ENCODE measurements around the gene ATN1.

Gene ATN1

GRCh38 chr12:6928703-6929407, 1.1 kb downstream of the ATN1 start:
- no peak for DNase-seq

GRCh38 chr12:6929466-6930452, 2.0 kb downstream of the ATN1 start:
- DNase-seq, result no peak

DNA sequence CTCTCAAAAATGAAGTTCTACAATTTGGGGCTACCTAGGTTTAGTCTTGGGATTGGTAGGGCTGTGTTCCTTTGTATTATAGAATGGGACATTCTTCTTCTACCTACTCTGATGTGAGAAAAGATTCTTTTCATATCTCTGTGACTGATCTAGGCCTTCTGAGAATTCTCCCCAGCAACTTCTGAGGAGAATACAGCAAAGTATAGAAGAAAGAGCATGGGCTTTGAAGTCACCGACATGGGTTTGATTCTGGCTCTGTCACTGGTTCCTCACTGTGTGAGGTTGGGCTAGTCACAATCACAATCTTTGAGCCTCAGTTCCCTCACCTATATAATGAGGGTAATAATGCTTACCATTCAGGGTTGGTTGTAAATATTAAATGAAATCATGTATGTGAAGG, 5.0 kb downstream of the ATN1 start:
- no peak for DNase-seq

GRCh38 chr12:6934110-6934509, 6.4 kb downstream of the ATN1 start:
- DNase-seq, result peak; percentile 68

DNA sequence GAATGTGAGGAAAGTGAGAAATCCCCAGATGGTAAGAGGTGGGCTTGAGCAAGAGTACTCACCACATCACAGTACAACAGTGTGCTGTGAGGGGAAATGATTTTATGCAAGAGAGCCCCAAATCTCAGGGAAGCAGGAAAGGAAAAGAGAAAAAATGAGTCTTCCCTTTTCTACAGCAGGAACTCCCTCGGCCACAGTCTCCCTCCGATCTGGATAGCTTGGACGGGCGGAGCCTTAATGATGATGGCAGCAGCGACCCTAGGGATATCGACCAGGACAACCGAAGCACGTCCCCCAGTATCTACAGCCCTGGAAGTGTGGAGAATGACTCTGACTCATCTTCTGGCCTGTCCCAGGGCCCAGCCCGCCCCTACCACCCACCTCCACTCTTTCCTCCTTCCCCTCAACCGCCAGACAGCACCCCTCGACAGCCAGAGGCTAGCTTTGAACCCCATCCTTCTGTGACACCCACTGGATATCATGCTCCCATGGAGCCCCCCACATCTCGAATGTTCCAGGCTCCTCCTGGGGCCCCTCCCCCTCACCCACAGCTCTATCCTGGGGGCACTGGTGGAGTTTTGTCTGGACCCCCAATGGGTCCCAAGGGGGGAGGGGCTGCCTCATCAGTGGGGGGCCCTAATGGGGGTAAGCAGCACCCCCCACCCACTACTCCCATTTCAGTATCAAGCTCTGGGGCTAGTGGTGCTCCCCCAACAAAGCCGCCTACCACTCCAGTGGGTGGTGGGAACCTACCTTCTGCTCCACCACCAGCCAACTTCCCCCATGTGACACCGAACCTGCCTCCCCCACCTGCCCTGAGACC, 7.8 kb downstream of the ATN1 start:
- DNase-seq, result no peak

GRCh38 chr12:6936194-6936635, 8.5 kb downstream of the ATN1 start:
- no peak for DNase-seq

- no peak for DNase-seq
These were observed 9.1 kb downstream of the ATN1 start for GRCh38 chr12:6936636-6937480.

DNA sequence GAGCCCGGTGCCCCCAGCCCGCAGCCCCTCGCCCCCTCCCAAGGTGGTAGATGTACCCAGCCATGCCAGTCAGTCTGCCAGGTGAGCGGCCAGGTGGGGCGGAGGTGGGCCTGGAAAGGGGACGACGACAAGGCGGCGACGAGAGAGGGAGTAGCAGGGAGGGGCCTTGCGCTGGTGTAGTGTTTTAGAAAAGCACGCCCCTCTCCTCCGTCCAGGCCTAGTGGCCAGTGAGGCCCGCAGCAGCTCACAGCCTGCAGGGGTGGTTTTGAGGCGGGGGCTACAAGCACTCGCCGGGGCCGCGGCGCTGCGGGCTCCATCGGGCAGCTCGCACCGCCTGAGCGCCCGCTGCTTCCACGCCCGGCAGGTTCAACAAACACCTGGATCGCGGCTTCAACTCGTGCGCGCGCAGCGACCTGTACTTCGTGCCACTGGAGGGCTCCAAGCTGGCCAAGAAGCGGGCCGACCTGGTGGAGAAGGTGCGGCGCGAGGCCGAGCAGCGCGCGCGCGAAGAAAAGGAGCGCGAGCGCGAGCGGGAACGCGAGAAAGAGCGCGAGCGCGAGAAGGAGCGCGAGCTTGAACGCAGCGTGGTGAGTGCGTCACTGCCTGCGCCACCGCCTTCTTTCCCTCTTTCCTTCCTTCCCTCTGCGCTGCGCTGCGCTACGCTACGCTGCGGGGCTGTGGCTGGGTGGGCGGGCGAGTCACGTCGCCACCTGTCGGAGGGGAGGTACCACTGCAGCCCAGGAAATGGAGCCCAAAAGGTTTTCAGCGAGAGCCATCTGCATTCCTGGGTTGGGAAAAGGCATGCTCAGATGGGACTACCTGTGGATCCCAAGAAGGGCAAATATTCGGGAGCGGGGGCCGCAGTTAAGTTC, 10.0 kb downstream of the ATN1 start:
- peak; percentile 92 for DNase-seq

- DNase-seq, result no peak
These were observed 10.8 kb downstream of the ATN1 start for GRCh38 chr12:6938353-6939190.

GRCh38 chr12:6939191-6939540, 11.4 kb downstream of the ATN1 start:
- DNase-seq, result no peak

- no peak for DNase-seq
These were observed 13.5 kb downstream of the ATN1 start for GRCh38 chr12:6941267-6941666.

GRCh38 chr12:6941782-6942181, 14.0 kb downstream of the ATN1 start:
- DNase-seq, result no peak

GRCh38 chr12:6942331-6942665, 14.5 kb downstream of the ATN1 start:
- peak; percentile 29 for DNase-seq

- DNase-seq, result peak; percentile 90
These were observed 15.6 kb downstream of the ATN1 start for GRCh38 chr12:6943389-6943721.

DNA sequence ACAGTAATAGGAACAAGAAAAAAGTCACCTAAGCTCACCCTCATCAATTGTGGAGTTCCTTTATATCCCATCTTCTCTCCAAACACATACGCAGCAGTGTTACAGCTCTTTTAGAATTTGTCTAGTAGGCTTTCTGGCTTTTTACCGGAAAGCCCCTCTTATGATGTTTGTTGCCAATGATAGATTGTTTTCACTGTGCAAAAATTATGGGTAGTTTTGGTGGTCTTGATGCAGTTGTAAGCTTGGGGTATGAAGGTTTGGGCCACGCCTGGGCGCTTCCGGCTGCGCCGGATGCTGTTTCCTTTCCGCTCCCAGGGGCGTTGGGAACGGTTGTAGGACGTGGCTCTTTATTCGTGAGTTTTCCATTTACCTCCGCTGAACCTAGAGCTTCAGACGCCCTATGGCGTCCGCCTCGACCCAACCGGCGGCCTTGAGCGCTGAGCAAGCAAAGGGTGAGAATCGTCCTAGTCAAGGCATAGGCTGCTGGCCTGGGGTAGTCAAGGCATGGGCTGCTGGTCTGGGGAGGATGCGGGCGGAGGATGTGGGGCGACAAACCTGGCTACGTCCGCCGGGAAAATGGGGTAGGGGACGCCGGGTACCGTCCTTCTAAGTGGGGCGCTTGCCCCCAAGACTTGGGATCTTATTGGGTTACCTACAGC, 16.1 kb downstream of the ATN1 start, which contains the start of the genes C12orf57 and RNU7-1:
C12orf57 (plus strand) TSS at position 301 of the 659 bp plus-strand sequence; CDS start at position 401, 100 bp downstream.
RNU7-1 (plus strand) TSS at position 95 of the 659 bp plus-strand sequence.
- DNase-seq, result peak; percentile 94

GRCh38 chr12:6944381-6945186, 16.8 kb downstream of the ATN1 start:
- peak; percentile 95 for DNase-seq

DNA sequence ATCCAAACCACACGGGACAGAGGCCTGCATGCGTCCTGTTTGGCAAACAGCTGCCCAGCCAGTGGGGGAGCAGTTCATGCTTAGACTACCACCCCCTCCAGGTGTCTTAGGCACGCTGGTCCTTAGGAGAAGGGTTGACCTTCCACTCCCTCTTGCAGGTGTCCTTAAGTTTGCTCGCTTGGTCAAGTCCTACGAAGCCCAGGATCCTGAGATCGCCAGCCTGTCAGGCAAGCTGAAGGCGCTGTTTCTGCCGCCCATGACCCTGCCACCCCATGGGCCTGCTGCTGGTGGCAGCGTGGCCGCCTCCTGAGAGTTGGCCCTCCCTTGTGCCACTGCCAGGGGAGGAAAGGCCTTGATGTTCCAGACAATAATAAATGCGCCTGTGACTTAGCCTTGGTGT, 17.9 kb downstream of the ATN1 start:
- no peak for DNase-seq

DNA sequence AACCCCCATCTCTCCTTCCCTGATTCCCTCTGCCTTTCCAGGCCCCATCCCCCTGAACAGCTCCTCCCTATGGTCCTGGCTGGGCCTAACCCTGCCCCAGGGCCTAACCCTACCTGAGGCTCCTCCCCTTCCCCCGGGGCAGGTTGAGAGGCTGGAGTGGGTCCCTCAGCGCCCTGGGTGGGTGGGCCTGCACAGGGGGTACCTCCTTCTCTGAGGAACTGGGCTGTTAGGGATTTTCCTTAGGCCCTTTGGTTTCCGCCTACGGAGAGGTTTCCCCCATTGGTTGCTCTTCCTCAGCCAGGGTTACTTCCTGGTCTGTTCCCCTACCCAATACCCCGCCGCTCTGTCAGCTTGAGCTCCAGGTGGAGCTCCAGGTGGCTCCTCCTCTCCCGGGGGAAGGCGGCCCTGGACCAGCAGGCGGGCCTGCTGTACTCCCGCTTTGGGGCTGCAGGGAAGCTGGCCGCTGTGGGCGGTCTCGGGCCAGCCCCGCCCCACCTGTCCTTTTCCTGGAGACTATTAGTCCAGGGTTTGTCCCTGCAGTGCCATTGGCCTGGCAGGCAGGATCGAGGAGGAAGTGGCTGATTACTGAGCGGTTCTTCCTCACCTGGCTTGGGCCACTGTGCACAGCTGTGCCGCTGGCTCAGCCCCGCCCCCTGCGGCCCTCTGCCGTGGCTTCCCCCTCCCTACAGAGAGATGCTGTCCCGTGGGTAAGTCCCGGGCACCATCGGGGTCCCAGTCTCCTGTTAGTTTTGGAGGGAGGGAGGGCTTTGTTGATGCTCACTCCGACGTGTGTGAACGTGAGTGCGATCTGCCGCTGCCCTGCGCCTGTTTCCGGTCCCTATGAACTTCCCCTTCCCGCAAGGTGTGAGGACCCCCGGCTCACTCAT, 18.5 kb downstream of the ATN1 start:
- no peak for DNase-seq
